ENCODE results near the gene CDH4.

Gene CDH4

GRCh38 chr20:61807471-61808160, 555.6 kb downstream of the CDH4 start:
- no peak for DNase-seq

- DNase-seq = peak in 5 of 56 donors; percentile 7 to 17 (median 12)
These were observed 556.4 kb downstream of the CDH4 start for GRCh38 chr20:61808447-61808846.

GRCh38 chr20:61809006-61809770, 557.1 kb downstream of the CDH4 start:
- DNase-seq = no peak

- no peak for DNase-seq
These were observed 558.1 kb downstream of the CDH4 start for GRCh38 chr20:61810066-61810737.

GRCh38 chr20:61810738-61811135, 558.7 kb downstream of the CDH4 start:
- no peak for DNase-seq

- DNase-seq = no peak
These were observed 559.1 kb downstream of the CDH4 start for GRCh38 chr20:61811166-61811565.

- no peak for DNase-seq
These were observed 560.2 kb downstream of the CDH4 start for GRCh38 chr20:61812121-61812844.

GRCh38 chr20:61812845-61813485, 560.9 kb downstream of the CDH4 start:
- DNase-seq = no peak

GRCh38 chr20:61813791-61814190, 561.7 kb downstream of the CDH4 start:
- DNase-seq = no peak

- no peak for DNase-seq
These were observed 562.2 kb downstream of the CDH4 start for GRCh38 chr20:61814244-61814643.

GRCh38 chr20:61814726-61815125, 562.7 kb downstream of the CDH4 start:
- DNase-seq = no peak

GRCh38 chr20:61815176-61815575, 563.1 kb downstream of the CDH4 start:
- DNase-seq = no peak

- DNase-seq = no peak
These were observed 563.6 kb downstream of the CDH4 start for GRCh38 chr20:61815678-61816077.

GRCh38 chr20:61816606-61817460, 564.8 kb downstream of the CDH4 start:
- DNase-seq = no peak

- DNase-seq = no peak
These were observed 565.5 kb downstream of the CDH4 start for GRCh38 chr20:61817575-61817974.

GRCh38 chr20:61818746-61819573, 566.9 kb downstream of the CDH4 start:
- no peak for DNase-seq

GRCh38 chr20:61819574-61819846, 567.4 kb downstream of the CDH4 start:
- no peak for DNase-seq

GRCh38 chr20:61819921-61820825, 568.1 kb downstream of the CDH4 start:
- DNase-seq = no peak
